ENCODE measurements around the gene SLC35E1.

SLC35E1 gene

GRCh38 chr19:16572332-16573211 is at the start of gene SLC35E1:
Gene SLC35E1, minus strand, starts transcription at chr19:16572415. Its CDS starts 51 bp downstream, at chr19:16572364.
- DNase-seq = peak; percentile 98

GRCh38 chr19:16621165-16621800 is 49.1 kb upstream of the SLC35E1 start:
- DNase-seq = no peak

- no peak for DNase-seq
Measured at GRCh38 chr19:16620584-16620983, 48.4 kb upstream of the SLC35E1 start.

GRCh38 chr19:16620018-16620417 is 47.8 kb upstream of the SLC35E1 start:
- no peak for DNase-seq

GRCh38 chr19:16619457-16619856 is 47.2 kb upstream of the SLC35E1 start:
- no peak for DNase-seq

- DNase-seq = no peak
Measured at GRCh38 chr19:16618248-16618647, 46.0 kb upstream of the SLC35E1 start.

- DNase-seq = no peak
Measured at GRCh38 chr19:16615808-16616207, 43.6 kb upstream of the SLC35E1 start.

GRCh38 chr19:16614941-16615340 is 42.7 kb upstream of the SLC35E1 start:
- DNase-seq = no peak

GRCh38 chr19:16613841-16614240 is 41.6 kb upstream of the SLC35E1 start:
- no peak for DNase-seq

- no peak for DNase-seq
Measured at GRCh38 chr19:16612636-16613035, 40.4 kb upstream of the SLC35E1 start.

GRCh38 chr19:16611121-16611520 is 38.9 kb upstream of the SLC35E1 start:
- no peak for DNase-seq

GRCh38 chr19:16609511-16610200 is 37.4 kb upstream of the SLC35E1 start:
- DNase-seq = no peak

GRCh38 chr19:16608290-16608739 is 36.1 kb upstream of the SLC35E1 start:
- no peak for DNase-seq

GRCh38 chr19:16607819-16608218 is 35.6 kb upstream of the SLC35E1 start:
- no peak for DNase-seq

- no peak for DNase-seq
Measured at GRCh38 chr19:16605553-16605994, 33.4 kb upstream of the SLC35E1 start.

- no peak for DNase-seq
Measured at GRCh38 chr19:16605115-16605514, 32.9 kb upstream of the SLC35E1 start.

- DNase-seq = no peak
Measured at GRCh38 chr19:16604615-16605014, 32.4 kb upstream of the SLC35E1 start.

GRCh38 chr19:16603090-16603489 is 30.9 kb upstream of the SLC35E1 start:
- DNase-seq = no peak

- no peak for DNase-seq
Measured at GRCh38 chr19:16601378-16602052, 29.3 kb upstream of the SLC35E1 start.

- no peak for DNase-seq
Measured at GRCh38 chr19:16600824-16601223, 28.6 kb upstream of the SLC35E1 start.

GRCh38 chr19:16599655-16600346 is 27.6 kb upstream of the SLC35E1 start:
- no peak for DNase-seq

GRCh38 chr19:16598848-16599247 is 26.6 kb upstream of the SLC35E1 start:
- DNase-seq = no peak

Measured in DMS53 (cell line).